Measurements from ENCODE around the gene FOXF1. TPM values are rescaled to one million over a fixed set of nuclear protein-coding genes. Genes with fewer than 3 reads are reported as not detected.

Gene FOXF1
- total and polyA plus RNA-seq, 2 donors from 2014 or later, result 0.57 to 0.67 TPM

DNA sequence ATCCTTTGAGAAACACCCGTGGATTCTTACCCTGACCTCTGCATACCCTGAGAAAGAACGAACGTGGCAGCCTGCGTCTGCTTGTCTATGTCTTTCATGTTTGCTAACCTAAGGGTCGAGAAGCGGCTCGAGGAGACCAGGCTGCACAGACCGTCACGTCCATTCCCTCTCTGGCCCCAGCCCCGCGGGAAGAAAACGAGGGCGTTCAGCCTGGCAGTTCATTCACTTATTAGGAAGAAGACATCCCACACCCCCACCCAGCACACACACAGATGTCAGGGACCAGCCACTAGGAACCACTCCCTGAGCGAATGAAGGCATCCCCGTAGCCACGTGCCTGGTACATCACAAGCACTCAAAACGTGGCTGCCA lies 45.4 kb downstream of the FOXF1 start:
- Histone ChIP-seq H3K36me3 (ENCODE audit: control insufficient read depth in 2 of 3, insufficient read depth in 3 of 3, low read length in 3 of 3) (no peaks in the 10 kb centered on the region), H3K4me3 (ENCODE audit: low read length in 3 of 3) (peak overlapping the region; percentile 82 to 95 (median 92)), H3K27me3 (ENCODE audit: control insufficient read depth, insufficient read depth, low read length) (no peaks in the 10 kb centered on the region), H3K4me1 (ENCODE audit: control insufficient read depth in 2 of 3, insufficient read depth in 2 of 3, low read depth in 1 of 3, low read length in 3 of 3) (peaks cover 0 to 6% (median 0%) of the 10 kb centered on the region in 3 donors), H3K9ac (ENCODE audit: low read length in 3 of 3) (peak overlapping the region; percentile 74 to 97 (median 78)), H3K27ac (ENCODE audit: low read depth in 2 of 2, low read length in 2 of 2) (no peak overlapping the region), H3K9me3 (ENCODE audit: control insufficient read depth in 2 of 3, insufficient read depth in 1 of 3, low read length in 3 of 3) (no peaks in the 10 kb centered on the region)
- DNase-seq, result peak in 3 of 5 donors; percentile 1 to 74 (median 69)
- no peak for FAIRE-seq
- intact Hi-C loops (cut with DNase I), result no loop called here
- TF ChIP-seq, protein P1, sequence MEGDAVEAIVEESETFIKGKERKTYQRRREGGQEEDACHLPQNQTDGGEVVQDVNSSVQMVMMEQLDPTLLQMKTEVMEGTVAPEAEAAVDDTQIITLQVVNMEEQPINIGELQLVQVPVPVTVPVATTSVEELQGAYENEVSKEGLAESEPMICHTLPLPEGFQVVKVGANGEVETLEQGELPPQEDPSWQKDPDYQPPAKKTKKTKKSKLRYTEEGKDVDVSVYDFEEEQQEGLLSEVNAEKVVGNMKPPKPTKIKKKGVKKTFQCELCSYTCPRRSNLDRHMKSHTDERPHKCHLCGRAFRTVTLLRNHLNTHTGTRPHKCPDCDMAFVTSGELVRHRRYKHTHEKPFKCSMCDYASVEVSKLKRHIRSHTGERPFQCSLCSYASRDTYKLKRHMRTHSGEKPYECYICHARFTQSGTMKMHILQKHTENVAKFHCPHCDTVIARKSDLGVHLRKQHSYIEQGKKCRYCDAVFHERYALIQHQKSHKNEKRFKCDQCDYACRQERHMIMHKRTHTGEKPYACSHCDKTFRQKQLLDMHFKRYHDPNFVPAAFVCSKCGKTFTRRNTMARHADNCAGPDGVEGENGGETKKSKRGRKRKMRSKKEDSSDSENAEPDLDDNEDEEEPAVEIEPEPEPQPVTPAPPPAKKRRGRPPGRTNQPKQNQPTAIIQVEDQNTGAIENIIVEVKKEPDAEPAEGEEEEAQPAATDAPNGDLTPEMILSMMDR (IDR thresholded peaks at IDR 0.05; ENCODE audit: borderline replicate concordance, extremely low read depth, insufficient read depth), result no peak

DNA sequence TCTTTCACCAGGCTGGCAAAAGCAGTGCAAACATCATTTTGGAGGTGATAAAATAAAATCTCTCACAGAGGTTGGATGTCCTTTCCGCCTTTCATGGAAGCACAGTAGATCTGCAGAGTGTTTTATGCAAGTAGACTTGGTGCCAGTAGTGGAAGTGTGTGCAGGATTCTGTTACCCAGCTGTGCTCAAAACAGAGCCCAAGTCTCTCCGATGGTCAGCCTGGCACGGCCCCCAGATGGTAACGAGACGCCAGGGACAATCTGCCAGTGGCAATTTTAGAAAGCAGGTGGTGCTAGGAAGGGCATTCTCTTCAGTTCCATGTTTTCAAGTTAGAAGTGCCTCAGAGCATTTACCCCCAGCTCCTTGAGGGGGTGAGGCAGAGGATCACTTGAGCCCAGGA lies 46.2 kb downstream of the FOXF1 start:
- H3K4me3 ChIP-seq (ENCODE audit: low read length in 3 of 3), result no peak overlapping the region
- H3K27me3 ChIP-seq (ENCODE audit: control insufficient read depth, insufficient read depth, low read length), result no peaks in the 10 kb centered on the region
- FAIRE-seq, result no peak
- no peak overlapping the region for H3K9ac ChIP-seq (ENCODE audit: low read length in 3 of 3)
- H3K9me3 ChIP-seq (ENCODE audit: control insufficient read depth in 2 of 3, insufficient read depth in 1 of 3, low read length in 3 of 3), result no peaks in the 10 kb centered on the region
- no peak for DNase-seq
- TF ChIP-seq, protein P1 (IDR thresholded peaks at IDR 0.05; ENCODE audit: borderline replicate concordance, extremely low read depth, insufficient read depth), result no peak
- H3K27ac ChIP-seq (ENCODE audit: low read depth in 2 of 2, low read length in 2 of 2), result no peak overlapping the region
- peaks cover 0 to 6% (median 0%) of the 10 kb centered on the region in 3 donors for H3K4me1 ChIP-seq (ENCODE audit: control insufficient read depth in 2 of 3, insufficient read depth in 2 of 3, low read depth in 1 of 3, low read length in 3 of 3)
- no peaks in the 10 kb centered on the region for H3K36me3 ChIP-seq (ENCODE audit: control insufficient read depth in 2 of 3, insufficient read depth in 3 of 3, low read length in 3 of 3)
- intact Hi-C loops (cut with DNase I), result no loop called here

DNA sequence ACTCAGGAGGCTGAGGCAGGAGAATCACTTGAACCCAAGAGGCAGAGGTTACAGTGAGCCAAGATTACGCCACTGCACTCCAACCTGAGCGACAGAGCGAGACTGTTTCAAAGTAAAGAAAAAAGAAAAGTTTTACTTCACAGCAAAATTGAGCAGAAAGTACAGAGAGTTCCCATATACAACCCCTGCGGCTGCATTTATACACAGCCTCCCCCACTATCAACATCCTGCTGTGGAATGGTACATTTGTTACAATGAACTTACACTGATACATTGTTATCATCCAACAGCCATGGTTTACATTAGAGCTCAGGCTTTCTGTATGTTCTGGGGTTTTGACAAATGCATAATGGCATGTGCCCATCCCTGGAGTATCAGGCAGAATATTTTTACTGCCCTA lies 47.3 kb downstream of the FOXF1 start:
- Histone ChIP-seq H3K9ac (ENCODE audit: low read length in 3 of 3) (no peak overlapping the region), H3K4me3 (ENCODE audit: low read length in 3 of 3) (no peak overlapping the region), H3K9me3 (ENCODE audit: control insufficient read depth in 2 of 3, insufficient read depth in 1 of 3, low read length in 3 of 3) (no peaks in the 10 kb centered on the region), H3K27ac (ENCODE audit: low read depth in 2 of 2, low read length in 2 of 2) (no peak overlapping the region), H3K4me1 (ENCODE audit: control insufficient read depth in 2 of 3, insufficient read depth in 2 of 3, low read depth in 1 of 3, low read length in 3 of 3) (peaks cover 0 to 6% (median 0%) of the 10 kb centered on the region in 3 donors), H3K27me3 (ENCODE audit: control insufficient read depth, insufficient read depth, low read length) (no peaks in the 10 kb centered on the region), H3K36me3 (ENCODE audit: control insufficient read depth in 2 of 3, insufficient read depth in 3 of 3, low read length in 3 of 3) (no peaks in the 10 kb centered on the region)
- FAIRE-seq (no peak), DNase-seq (no peak)
- TF ChIP-seq, protein P1 (IDR thresholded peaks at IDR 0.05; ENCODE audit: borderline replicate concordance, extremely low read depth, insufficient read depth), result no peak
- intact Hi-C loops (cut with DNase I), result no loop called here

All from kidney (tissue), 14 donors.